Endometrium (tissue), 2 donors: ENCODE data around the gene SEPTIN2.
A peak's percentile ranks its signal among the peaks of the same experiment; 100 is the strongest.
"Not testable (repeated sequence)": the region's sequence is repeated elsewhere in the genome, so short reads cannot be mapped to it uniquely, and the experiment has no call there.

Source experiments
- FAIRE-seq: peaks from 2 replicates; lab custom pipeline; 2012; peaks lifted over from hg19 to GRCh38; lab: Jason Lieb, UNC
- donor health status: control.
- donor health status: control.

The SEPTIN2 gene

DNA sequence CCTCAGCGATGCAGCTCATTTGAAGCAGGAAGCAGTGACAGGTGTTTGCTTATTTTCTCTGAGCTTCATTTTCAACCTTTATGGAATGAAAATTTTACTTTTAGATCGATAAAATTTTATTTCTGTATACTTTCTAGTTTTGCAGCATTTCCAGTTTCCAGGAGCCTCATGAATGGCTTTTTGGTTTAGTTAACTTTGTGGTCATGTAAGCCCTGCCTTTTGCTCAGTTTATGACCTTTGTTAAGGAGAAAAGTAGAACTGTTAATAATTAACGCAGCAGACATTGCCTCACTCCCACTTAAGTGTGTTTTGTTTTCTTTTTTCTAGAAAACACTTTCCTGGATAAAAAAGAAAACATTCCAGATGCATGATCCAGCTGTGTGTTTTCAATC lies 35.9 kb downstream of the SEPTIN2 start:
- peak; percentile 33 for FAIRE-seq

DNA sequence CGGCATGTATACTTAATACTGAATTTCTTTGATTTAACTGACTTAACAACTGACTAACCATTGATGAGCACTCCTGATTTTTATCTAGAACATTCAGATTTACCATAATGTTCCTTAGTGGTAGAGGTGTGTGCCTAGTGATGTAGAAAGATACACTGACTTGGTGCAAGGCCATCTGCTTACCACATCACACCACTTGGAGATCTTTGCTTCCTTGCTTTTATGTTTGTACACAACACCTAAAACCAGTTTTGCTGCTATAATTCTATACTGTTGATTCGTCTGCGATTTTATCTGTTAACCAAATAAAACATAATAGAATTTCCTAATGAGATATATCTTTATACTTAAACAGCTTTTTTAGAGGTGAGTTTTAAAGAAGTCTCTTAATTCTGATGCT lies 36.5 kb downstream of the SEPTIN2 start:
- no peak for FAIRE-seq

DNA sequence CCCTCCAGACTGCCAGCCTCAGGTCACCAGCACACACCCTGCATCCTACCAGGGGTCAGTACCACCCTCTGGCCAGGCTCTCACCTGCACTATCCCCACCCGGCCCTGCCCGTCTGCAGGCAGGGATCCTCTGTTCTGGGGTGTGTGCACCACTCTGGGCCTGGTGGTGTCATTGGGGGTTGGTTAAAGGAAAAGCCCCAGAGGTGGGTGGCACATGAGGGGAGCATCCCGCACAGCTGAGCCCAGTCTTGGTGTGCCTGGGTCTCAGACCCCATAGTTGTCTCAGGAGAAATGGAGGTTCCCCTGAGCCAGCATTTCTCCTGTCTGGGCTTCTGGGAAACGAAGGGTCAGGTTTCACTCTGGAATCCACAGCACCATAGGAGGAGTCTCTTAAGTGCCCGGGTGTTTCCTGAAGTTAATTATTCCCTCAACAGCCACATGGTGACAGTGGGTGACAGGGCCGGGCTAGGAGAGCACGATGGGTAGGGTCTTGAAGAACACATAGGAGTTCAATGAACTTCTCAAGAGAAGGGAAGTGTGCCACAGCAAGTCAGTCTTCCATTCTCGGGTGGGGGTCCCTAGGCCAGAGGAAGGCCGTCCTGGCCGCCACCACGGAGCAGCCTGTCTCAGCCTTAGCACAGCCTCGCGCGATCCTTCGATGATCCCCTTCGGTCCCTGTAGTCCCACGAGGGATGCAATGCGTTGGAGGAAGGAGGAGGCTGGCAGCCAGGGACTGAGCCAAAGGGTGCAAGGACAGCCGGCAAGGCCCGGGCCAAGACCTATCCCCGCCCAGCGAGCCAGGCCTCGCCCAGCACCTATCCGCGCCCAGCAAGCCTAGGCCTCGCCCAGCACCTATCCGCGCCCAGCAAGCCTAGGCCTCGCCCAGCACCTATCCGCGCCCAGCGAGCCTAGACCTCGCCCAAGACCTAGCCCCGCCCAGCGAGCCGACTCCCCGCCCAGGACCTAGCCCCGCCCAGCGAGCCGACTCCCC lies 39.2 kb downstream of the SEPTIN2 start:
- no peak for FAIRE-seq

DNA sequence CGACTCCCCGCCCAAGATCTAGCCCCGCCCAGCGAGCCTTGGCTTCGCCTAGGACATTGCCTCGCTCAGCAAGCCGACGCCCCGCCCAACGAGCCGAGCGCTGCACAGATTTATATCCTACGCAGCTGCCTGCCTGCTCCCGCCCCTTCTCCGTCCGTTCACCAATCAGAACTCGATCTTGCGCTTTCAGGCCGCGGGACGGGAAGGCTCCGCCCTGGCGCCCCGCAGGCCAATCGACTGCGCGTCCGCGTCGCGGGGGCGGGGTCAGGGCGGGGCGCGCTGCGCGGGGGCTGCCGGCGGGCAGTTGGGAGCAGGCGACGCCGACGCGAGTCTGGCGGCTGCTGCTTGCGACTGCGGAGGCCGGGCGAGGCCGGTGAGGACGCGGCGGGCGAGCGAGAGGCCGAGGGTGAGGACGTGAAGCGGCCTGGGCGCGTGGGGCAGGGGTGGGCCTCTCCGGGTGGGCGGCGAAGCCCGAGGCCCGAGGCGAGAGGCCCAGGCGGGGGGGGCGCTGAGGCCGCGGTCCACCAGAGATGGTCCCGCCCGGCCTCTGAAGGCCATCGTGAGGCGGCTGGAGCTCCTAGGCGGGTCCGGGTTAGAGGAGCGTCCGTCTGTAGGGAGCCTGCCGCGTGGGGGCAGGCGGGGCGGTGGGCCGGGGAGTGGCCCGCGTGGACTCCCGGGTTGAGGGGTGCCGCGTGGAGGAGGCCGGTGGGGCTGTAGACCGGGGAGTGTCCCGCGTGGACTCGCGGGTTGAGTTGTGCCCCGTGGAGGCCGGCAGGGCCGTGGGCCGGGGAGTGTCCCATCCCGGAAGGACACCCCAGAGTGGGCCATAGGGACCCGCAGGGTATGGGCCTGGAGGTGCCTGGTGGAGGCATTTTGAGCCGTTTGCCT lies 40.5 kb downstream of the SEPTIN2 start, which contains the start of gene FARP2:
Gene FARP2, plus strand, starts transcription at position 303 of the 888 bp plus-strand sequence. CDS start 16,823 bp downstream, outside the sequence.
- no peak for FAIRE-seq

DNA sequence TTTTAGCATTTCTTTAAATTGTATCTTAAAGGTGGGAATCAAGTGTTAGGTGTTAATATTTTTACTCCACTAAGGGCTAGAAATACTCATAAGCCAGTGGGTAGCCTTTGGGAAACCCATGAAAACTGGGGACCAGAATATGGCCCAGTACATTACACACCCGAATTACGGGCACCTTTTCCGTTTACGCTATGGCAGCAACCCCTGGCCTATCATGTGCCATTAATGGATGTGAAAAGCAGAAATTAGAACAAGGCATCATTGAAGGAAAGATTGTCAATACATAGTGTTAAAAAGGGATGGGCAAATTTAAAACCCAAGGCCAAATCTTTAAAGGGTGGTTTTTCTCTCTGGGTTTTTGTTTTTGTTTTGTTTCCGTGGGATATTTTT lies 41.1 kb downstream of the SEPTIN2 start:
- no peak for FAIRE-seq

DNA sequence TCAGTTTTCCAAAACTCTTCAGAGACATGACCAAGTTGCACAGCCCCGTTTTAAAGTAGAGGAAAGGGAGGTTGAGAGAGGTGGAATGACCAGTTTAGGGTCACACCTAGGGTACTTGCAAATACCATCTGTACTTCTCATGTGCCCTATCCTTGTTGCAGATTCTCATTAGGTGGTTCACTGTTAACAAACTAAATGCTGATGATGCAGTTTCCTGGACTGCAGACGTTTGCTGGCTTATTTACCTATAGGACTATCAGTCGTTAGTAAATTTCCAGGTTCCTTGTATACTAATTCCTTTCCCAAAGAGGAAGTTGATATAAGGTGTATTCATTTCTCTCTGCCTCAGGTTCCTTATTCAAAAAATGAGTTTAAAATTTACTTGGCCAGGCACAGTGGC lies 41.8 kb downstream of the SEPTIN2 start:
- FAIRE-seq: no peak

DNA sequence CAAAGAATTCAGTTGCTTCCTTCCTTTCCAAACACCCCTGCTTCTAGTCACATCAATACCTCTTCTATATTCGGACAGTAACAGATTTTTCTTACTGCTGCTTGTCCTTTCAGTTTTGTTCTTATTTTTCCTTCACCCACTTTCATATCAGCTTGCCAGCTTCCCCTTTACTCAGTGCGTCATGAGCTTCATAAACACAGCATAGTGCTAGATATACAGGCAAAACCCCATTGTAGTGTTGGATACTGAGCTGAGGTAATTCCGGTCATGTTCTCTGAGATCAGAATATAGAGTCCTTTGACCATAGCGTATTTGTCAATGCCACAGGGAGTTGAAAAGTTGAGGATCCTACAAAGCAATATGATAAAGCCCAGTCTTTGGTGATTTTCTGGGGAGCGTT lies 42.7 kb downstream of the SEPTIN2 start:
- FAIRE-seq: no peak

DNA sequence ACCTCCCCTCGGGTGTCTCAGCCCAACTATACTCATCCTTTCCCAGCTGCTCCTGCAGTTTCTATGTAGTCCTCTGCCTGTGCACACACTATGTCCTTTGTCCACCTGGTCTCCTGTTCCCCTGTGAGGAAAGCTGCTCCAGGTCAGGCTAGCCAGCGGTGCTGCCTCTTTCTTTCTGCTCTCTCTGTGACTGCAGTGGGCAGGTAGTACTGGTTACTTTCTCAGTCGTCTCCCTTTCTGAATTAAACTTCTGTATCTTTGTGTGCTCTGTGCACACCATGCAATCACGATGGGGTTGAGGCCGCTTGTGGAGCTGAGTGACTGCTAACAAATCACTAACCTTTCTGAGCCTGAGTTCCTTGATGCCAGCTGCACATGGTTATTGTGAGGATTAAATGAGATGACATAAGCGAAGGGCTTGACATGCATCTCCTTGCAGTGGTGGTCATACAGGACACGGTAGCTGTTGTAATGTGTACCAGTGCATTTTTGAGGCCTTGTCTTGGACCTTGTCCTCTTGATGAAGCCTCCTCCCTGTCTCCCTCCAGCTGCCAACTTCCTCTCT lies 43.8 kb downstream of the SEPTIN2 start:
- no peak for FAIRE-seq

DNA sequence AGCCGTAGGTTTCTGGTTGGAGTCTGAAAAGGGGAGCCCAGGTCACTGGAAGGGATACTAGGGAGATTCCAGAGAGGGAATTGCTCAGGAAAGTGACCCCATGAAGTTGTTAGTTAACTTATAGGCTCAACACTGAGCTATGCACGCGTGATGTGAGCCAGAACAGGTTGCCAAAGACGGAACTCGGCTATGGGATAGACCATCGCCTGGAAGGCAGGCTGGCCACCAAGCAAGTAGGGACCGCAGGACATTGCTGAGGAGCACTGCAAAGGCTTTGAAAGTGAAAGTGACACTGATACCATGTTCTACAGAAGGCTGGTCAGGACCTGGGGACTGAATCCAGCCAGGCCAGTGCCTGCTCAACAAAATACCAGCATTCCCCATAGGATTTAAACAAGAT lies 47.7 kb downstream of the SEPTIN2 start:
- no peak for FAIRE-seq

DNA sequence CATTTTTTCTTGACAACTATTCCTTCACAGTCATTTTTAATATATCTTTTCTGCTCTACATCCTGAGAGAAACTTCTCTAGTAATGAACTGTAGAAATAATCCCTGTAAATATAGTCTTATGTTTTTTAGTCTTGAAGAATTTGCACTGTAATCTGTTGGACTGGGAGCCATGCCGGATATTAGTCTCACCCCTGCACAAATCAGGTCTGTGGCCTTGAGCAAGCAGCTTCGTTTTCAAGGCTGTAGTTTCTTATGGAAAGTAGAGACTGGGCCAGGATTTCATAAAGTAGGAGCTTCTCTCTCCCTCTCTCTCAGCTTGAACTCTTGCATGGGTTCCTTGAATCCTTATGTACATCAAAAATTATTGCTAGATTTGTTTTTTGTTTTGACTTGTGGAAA lies 49.1 kb downstream of the SEPTIN2 start:
- FAIRE-seq: no peak

DNA sequence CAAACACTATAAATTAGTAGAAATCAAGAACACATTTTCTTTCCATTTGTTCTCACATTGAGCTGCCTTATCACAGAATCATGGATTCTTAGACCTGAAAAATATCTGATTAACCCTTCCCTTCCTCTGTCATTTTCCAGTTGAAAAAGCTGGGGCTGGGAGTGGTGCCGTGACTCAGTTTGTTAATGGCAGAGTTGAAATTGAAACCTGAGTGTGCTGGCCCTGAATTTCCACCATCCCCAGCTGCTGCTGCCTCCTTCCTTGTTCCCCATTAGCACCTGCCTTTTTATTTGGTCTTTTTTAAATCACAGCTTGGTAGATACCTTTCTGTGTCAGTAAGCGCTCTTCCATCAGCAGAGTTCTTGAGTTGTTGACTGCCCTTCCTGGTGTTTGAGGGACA lies 51.0 kb downstream of the SEPTIN2 start:
- no peak for FAIRE-seq

DNA sequence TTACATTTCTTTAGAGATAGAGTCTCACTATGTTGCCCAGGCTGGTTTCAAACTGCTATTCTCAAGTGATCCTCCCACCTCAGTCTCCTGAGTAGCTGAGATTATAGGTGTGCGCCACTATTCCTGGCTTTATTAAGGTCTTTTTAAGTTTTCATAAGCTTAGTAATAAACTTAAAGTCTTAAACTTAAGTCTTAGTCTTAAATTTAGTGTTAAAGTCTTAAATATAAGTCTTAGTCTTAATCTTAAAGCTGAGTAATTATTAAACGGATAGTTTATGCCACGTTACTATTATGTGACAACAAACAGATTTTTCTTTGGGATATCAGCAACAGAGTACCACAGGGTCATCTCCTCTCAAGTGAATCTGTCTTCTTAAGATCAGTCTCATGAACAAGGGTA lies 52.9 kb downstream of the SEPTIN2 start:
- FAIRE-seq: no peak

DNA sequence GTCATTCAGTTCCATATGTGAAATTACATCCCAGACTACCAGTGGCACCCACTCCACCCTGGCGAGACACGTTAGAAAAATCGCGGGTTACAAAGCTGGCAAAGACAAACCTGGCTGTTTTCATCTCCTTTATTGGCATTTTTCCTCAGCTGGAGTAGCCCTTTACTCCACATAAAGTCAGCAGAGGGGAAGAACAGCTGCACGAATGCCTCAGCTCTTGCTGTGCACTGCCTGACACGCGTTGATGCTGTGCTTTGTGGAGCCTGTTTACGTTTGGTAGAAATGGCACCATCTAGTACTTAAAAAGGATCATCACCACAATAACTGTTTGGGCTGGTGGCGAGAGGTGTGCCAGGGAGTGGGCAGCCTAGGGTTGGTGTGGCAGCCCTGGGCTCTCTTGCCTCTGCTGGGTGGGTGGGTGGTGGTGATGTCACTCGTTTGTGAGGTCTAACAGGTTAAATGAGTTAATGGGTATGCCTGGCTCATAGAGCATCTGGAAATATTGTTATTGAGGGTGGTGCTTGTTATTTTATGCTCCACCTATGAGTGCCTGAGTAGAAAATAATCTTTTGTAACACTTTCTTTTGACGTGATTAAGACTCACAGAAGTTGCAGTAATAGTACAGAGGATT lies 56.8 kb downstream of the SEPTIN2 start:
- FAIRE-seq: no peak

DNA sequence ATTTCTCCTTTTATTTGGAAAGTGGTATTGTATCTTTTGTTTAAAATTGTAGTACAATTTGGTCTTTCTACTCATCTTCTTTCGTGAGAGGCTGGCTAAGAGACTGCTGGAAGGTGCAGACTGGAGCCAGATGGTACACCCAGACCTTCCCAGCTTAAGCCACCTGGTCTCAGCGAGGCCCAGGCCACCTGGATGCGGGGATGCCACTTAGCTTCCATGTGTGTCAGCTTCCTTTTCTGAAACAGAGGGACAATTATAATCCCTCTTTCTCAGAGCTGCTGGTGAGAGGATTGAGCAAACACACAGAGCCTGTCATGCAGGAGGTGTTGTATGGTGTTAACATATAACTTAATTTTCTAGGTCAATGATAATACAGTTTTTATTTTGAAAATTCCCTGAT lies 57.7 kb downstream of the SEPTIN2 start:
- FAIRE-seq: no peak

DNA sequence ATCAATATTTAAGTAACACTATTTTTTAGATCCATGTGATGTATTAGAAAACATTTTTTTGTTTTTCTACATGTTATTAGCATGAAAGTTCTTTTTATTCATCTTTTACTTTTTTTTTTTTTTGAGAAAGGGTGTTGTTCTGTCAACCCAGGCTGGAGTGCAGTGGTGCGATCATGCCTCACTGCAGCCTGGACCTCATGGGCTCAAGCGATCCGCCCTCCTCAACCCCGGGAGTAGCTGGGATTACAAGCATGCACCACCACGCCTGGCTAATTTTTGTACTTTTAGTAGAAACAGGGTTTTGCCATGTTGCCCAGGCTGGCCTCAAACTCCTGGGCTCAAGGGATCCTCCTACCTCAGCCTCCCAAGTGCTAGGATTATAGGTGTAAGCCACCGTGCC lies 58.2 kb downstream of the SEPTIN2 start:
- FAIRE-seq: not testable (repeated sequence)

DNA sequence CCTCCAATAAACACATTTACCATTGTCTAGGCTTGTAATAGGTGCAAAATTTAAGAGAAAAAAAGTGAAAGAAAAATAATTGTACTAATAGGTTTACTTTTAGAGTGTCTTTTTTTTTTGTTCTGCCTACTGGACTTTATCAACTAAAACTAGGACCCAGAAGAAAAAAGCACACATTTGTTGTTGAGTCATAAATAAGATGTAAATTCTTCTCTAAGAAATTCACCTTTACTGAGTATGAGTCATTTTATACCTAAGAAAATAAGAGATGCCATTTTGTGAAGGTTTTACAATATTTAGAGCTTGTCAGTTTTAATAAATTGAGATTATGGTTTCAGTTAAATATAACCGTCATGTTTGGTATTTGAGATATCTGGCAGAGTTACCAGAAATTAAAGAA lies 59.6 kb downstream of the SEPTIN2 start:
- no peak for FAIRE-seq

DNA sequence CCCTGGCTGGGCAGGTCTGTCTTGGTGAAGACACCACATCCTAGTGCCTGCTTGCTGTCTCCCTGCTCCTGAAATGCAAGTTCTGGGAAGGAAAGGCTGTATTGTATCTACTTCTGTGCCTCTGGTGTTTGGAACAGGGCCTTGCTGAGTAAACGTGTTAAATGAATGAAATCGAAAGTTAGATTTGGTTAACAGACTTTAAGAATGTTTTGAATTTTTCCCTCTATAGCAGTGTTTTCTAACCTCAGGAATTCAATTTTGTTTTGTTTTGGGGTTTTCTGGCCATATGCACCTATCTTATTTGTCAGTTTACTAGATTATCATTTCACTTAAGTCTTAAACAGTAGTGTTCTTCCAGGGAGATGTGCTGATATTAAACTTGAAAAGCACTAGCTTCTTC lies 61.1 kb downstream of the SEPTIN2 start:
- FAIRE-seq: no peak

DNA sequence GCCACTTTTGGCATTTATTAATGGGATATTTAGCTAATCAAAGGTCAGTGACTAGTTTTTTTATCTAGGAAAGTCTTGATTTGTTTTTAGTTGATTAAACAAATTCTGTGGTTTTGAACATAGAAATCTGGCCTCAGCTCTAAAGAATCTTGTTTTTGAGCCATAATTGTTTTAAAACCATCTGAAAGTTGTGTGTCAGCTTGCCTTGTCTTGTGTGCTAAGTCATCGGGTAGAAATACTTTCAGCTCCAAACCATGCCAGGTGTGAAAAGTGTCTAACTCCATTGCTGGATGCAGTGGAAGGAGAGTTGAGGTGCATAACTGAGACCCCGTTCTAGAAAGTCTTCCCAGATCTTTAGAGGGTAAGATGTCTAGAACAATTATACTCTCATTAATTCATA lies 63.1 kb downstream of the SEPTIN2 start:
- no peak for FAIRE-seq

DNA sequence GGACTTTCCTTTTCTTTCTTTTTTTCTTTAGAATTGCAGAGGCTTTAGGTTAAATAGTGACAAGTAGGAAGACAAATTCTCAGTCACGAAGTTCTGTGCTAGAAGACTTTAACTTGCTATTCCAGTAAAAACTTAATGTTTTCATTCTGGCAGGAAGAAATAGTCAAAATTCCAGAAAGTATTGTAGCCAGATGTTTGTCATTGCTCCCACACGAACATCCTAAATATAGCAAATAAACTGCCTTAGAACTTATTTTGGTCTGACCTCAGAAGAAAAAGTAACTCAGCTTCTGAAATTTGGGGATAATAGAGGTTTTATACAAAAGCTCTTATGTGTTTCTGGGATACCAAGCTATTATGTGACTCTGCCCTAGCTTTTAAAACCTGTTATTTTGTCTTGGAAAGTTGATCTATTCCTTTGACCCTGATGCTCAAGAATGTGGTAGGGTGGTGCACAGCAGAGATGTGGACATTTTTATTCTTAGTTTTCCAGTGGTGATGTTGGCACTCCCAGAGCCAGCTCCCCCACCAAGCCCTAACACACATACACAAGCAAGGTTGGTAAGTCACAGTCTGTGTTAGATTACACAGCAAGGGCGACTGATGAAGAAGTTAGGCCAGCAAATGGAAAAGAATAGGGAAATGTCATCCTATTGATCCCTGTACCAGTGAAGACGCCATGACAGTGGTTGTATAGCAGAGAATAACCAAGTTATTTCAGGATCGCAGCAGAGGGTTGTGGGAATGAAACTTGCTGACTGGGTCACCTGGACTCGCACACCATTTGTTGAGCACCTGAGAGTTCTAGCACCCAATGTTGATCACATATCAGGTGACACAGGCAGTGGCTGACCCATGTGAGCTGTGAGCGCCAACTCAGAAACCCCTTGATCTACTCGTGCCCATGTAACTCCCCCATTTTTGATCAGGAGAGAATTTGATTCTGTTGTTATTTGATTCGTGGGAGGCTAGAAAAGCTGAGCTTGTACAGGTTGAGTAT lies 64.1 kb downstream of the SEPTIN2 start:
- FAIRE-seq: peak; percentile 92

DNA sequence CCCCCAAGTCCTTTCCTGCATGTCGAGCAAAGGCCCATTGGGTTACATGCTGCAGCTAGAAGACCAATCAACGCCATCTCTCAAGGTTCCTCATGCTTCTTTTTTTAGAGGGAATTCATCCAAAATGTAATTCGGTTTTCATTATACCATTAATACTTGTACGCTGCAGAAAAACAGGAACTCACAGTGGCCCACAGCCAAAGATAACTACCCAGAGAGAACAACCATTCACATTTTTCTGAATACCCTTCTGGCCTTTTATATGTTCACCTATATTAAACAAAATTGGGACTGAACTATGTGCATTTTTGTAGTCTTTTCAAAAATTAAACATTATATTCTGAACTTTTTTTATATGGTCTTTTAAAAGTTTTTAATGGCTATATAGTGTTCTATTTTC lies 66.1 kb downstream of the SEPTIN2 start:
- no peak for FAIRE-seq

DNA sequence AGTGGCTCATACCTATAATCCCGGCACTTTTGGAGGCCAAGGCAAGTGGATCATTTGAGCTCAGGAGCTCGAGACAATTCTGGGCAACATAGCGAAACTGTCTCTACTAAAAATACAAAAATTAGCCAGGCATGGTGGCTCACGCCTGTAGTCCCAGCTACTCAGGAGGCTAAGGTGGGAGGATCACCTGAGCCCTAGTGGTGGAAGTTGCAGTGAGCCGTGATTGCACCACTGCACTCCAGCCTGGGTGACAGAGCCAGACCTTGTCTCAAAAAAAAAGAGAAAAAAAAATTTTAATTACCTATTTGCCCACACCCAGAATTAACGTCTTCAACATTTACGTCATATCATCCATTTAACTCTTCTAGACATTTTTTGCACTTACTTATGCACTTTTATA lies 69.7 kb downstream of the SEPTIN2 start:
- FAIRE-seq: not testable (repeated sequence)
